ENCODE results near the gene ADGRF5.

The ADGRF5 gene

DNA sequence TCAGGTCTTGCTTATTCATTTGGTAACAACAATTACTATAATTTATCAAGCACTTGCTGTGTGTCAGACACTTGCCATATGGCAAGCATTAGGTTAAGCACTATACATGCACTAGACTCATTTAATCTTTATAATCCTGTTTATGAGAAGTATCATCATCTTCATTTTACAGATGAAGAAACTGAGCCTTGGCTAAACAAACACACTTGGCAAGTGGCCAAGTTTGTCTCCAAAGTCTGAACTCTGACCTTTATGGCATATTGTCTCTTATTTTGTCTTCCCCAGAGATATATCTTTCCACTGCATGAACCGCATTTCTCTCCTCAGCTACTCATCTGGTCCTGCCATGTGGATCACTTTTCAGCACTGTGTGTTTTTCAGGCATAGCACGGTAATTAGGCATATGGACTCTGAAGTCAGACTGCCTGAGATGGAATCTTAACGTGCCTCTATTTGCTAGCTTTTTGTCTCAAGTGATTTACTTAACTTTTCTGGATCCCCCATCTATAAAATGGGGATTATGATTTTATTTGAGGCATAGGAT lies 4.7 kb downstream of the ADGRF5 start:
- H3K4me3 ChIP-seq (ENCODE audit: low read depth, low read length): no peak overlapping the region
- DNase-seq (ENCODE audit: low read depth): no peak
- no peak for TF ChIP-seq POLR2A (IDR thresholded peaks at IDR 0.05; ENCODE audit: extremely low read depth, insufficient read length)
- TF ChIP-seq, protein P1, sequence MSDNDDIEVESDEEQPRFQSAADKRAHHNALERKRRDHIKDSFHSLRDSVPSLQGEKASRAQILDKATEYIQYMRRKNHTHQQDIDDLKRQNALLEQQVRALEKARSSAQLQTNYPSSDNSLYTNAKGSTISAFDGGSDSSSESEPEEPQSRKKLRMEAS (IDR thresholded peaks at IDR 0.05; ENCODE audit: low read depth, low read length): no peak
- no peak for TF ChIP-seq MYC (IDR thresholded peaks at IDR 0.05; ENCODE audit: low read depth, low read length)
- TF ChIP-seq, protein P2, sequence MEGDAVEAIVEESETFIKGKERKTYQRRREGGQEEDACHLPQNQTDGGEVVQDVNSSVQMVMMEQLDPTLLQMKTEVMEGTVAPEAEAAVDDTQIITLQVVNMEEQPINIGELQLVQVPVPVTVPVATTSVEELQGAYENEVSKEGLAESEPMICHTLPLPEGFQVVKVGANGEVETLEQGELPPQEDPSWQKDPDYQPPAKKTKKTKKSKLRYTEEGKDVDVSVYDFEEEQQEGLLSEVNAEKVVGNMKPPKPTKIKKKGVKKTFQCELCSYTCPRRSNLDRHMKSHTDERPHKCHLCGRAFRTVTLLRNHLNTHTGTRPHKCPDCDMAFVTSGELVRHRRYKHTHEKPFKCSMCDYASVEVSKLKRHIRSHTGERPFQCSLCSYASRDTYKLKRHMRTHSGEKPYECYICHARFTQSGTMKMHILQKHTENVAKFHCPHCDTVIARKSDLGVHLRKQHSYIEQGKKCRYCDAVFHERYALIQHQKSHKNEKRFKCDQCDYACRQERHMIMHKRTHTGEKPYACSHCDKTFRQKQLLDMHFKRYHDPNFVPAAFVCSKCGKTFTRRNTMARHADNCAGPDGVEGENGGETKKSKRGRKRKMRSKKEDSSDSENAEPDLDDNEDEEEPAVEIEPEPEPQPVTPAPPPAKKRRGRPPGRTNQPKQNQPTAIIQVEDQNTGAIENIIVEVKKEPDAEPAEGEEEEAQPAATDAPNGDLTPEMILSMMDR (IDR thresholded peaks at IDR 0.05; ENCODE audit: low read depth, low read length): no peak

DNA sequence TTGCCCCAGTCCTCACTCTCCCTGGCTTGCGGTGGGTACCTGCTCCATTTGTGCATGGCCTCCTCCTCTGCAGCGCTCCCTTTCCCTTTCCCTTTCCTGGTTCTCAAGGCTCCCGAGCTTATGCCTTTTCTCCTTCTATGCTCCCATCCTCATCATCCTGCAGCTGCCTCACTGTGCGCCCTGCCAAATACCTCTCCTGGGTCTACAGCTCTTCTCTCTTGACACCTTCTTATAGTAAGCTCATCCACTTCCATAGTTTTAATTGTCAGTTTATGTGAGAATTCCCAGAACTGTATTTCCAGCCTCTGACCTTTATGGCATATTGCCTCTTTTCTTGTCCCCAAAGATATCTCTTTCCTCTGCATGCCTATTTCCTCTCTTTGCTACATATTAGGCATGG lies 5.9 kb downstream of the ADGRF5 start:
- DNase-seq (ENCODE audit: low read depth): no peak
- TF ChIP-seq, protein P1 (IDR thresholded peaks at IDR 0.05; ENCODE audit: low read depth, low read length): no peak
- TF ChIP-seq MYC (IDR thresholded peaks at IDR 0.05; ENCODE audit: low read depth, low read length) (no peak), POLR2A (IDR thresholded peaks at IDR 0.05; ENCODE audit: extremely low read depth, insufficient read length) (no peak)
- TF ChIP-seq, protein P2 (IDR thresholded peaks at IDR 0.05; ENCODE audit: low read depth, low read length): no peak
- H3K4me3 ChIP-seq (ENCODE audit: low read depth, low read length): no peak overlapping the region

DNA sequence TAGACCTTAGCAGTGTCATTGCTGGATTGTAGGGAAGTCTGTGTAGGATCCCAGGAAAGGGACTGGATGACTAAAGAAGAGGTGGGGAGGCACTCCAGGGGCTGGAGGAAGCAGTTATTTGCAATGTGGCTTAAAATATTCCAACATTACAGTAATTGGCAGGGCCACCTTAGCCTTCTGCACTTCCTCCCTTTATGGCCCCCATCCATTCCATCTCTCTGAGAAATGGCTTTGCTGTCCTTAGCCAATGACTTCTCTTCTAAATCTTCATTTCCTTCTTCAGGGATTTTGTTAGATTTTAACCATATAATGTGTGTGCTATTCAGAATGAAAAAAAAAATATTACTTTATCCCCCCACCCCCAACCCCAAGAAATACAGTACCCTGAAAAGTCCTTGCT lies 6.4 kb downstream of the ADGRF5 start:
- no peak for TF ChIP-seq MYC (IDR thresholded peaks at IDR 0.05; ENCODE audit: low read depth, low read length)
- TF ChIP-seq, protein P2 (IDR thresholded peaks at IDR 0.05; ENCODE audit: low read depth, low read length): no peak
- TF ChIP-seq, protein P1 (IDR thresholded peaks at IDR 0.05; ENCODE audit: low read depth, low read length): no peak
- TF ChIP-seq POLR2A (IDR thresholded peaks at IDR 0.05; ENCODE audit: extremely low read depth, insufficient read length): no peak
- DNase-seq (ENCODE audit: low read depth): no peak
- no peak overlapping the region for H3K4me3 ChIP-seq (ENCODE audit: low read depth, low read length)

DNA sequence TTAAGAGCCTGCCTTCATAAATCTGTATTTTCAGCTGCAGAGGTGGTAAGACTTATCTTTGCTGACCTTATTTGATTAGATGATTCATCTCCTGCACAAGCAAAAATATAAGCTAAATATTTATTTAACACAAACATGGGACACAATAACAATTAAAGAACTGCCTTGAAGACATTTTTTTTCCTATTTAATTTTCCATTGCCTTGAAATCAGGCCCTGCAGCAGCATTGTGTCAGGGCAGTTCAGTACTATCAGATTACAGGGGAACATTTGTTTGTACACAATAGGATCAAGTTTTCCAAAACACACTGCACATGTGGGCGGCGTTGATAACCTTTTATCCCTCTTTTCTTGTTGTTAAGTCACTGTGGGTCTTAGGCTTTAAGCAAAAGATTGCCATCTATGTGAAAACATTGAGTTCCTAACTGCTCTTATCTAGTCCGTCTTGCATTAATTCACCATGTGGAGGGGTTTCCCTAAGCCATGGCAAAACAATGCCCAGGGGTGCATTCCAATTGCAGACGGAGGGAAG lies 7.4 kb downstream of the ADGRF5 start:
- no peak for DNase-seq (ENCODE audit: low read depth)
- no peak overlapping the region for H3K4me3 ChIP-seq (ENCODE audit: low read depth, low read length)
- TF ChIP-seq, protein P1 (IDR thresholded peaks at IDR 0.05; ENCODE audit: low read depth, low read length): no peak
- TF ChIP-seq MYC (IDR thresholded peaks at IDR 0.05; ENCODE audit: low read depth, low read length): no peak
- TF ChIP-seq POLR2A (IDR thresholded peaks at IDR 0.05; ENCODE audit: extremely low read depth, insufficient read length): no peak
- TF ChIP-seq, protein P2 (IDR thresholded peaks at IDR 0.05; ENCODE audit: low read depth, low read length): no peak

DNA sequence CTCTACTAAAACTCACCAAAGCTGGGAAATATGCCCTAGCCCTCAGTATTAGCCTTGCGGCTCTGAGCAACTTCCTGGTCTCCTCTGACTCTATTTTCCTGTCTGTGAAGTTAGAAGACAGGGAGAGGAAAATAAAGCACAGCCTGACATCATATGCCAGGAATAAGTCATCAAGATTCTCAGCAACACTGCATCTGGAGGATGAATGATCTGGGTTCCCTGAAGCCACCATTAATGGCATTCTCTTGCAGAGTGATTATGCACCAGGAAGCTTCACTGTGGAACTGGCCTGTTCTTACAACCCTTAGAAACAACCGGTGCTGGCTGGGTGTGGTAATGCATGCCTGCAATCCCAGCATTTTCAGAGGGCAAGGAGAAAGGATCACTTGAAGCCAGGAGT lies 12.4 kb downstream of the ADGRF5 start:
- H3K4me3 ChIP-seq (ENCODE audit: low read depth, low read length): no peak overlapping the region
- no peak for DNase-seq (ENCODE audit: low read depth)
- TF ChIP-seq POLR2A (IDR thresholded peaks at IDR 0.05; ENCODE audit: extremely low read depth, insufficient read length): no peak
- TF ChIP-seq, protein P2 (IDR thresholded peaks at IDR 0.05; ENCODE audit: low read depth, low read length): no peak
- no peak for TF ChIP-seq MYC (IDR thresholded peaks at IDR 0.05; ENCODE audit: low read depth, low read length)
- TF ChIP-seq, protein P1 (IDR thresholded peaks at IDR 0.05; ENCODE audit: low read depth, low read length): no peak
